Breast epithelium (tissue), 4 donors: Measurements from ENCODE around the gene CNOT8. TPM values are rescaled to one million over a fixed set of nuclear protein-coding genes. Genes with fewer than 3 reads are reported as not detected.
A peak's percentile ranks its signal among the peaks of the same experiment; 100 is the strongest.

Experiments used
- DNase-seq, 2 donors: peaks; one replicate each; pipeline ENCODE4 v3.0.0-alpha.2; 2019; ENCODE audit warnings: low spot score in 2 of 2
- H3K27ac ChIP-seq, 2 donors: fragments of 200-600 bp; sonication (generic) in 1 of 2; one replicate each; pipeline ENCODE4 v1.5.1; 2016 to 2019; ENCODE audit warnings: mild to moderate bottlenecking in 1 of 2
- H3K27me3 ChIP-seq, 2 donors: fragments of 200-600 bp; sonication (generic) in 1 of 2; one replicate each; pipeline versions ENCODE4 v1.5.1 to v1.6.0; 2017 to 2019; ENCODE audit warnings: control low read depth in 1 of 2, mild to moderate bottlenecking in 1 of 2
- H3K36me3 ChIP-seq: fragments of 200-600 bp; one replicate; pipeline ENCODE4 v1.5.1; 2019
- H3K4me1 ChIP-seq, 2 donors: fragments of 200-600 bp; sonication (generic); one replicate each; pipeline ENCODE4 v1.5.1; 2016 to 2019; ENCODE audit warnings: control low read depth in 1 of 2
- H3K4me3 ChIP-seq, 3 donors: fragments of 200-600 bp; sonication (generic); 1 replicate in 2 of 3; 2 replicates in 1 of 3; pipeline ENCODE4 v1.5.1; 2016 to 2019; ENCODE audit warnings: mild to moderate bottlenecking in 3 of 3, moderate library complexity in 2 of 3
- H3K9me3 ChIP-seq, 2 donors: fragments of 200-600 bp; sonication (generic) in 1 of 2; one replicate each; pipeline ENCODE4 v1.5.1; 2016 to 2019; ENCODE audit warnings: control low read depth in 1 of 2
- CTCF ChIP-seq, 3 donors: fragments of 450-650 bp; IDR thresholded peaks; one replicate each; pipeline ENCODE4 v1.5.1; 2016 to 2017; ENCODE audit warnings: antibody characterized with exemption in 3 of 3, mild to moderate bottlenecking in 3 of 3, moderate library complexity in 3 of 3
- POLR2A ChIP-seq: fragments of 450-650 bp; IDR thresholded peaks from one replicate; pipeline ENCODE4 v1.6.1; 2016; ENCODE audit warnings: antibody characterized with exemption, mild to moderate bottlenecking, moderate library complexity
- POLR2AphosphoS5 ChIP-seq, 3 donors: sonication (generic); formaldehyde crosslinking; IDR thresholded peaks; one replicate each; pipeline ENCODE4 v1.6.1; 2017; ENCODE audit warnings: antibody characterized with exemption in 3 of 3
- intact Hi-C: fragments of 100-400 bp; cut with DNase I; formaldehyde crosslinking; loops from one replicate; pipeline ENCODE4 v1.15.1; 2023; ENCODE audit warnings: low total_unique reads
- total RNA-seq, 3 donors: library from RNA; depleted of rRNA; stranded (reverse); fragments of >200 nt; gene quantifications; one replicate each; pipeline ENCODE4 v1.1.0, GENCODE V29; 2016

The CNOT8 gene
- total RNA-seq, 3 donors from 2014 or later = 78.7 to 180 (median 84.7) TPM

- peak overlapping the region; percentile 78 to 81 (median 80) for H3K4me3 ChIP-seq
- no peaks in the 10 kb centered on the region for H3K36me3 ChIP-seq
- H3K27ac ChIP-seq = peak overlapping the region; percentile 98 to 99
- DNase-seq = no peak
- no peaks in the 10 kb centered on the region for H3K9me3 ChIP-seq
- no peak for TF ChIP-seq POLR2AphosphoS5 (IDR thresholded peaks at IDR 0.05)
- TF ChIP-seq POLR2A = no peak
- H3K4me1 ChIP-seq = peaks cover 0 to 5% of the 10 kb centered on the region in 2 donors
- intact Hi-C loops = no loop called here
- no peaks in the 10 kb centered on the region for H3K27me3 ChIP-seq
Measured at GRCh38 chr5:154860123-154860522, 1.7 kb downstream of the CNOT8 start.

DNA sequence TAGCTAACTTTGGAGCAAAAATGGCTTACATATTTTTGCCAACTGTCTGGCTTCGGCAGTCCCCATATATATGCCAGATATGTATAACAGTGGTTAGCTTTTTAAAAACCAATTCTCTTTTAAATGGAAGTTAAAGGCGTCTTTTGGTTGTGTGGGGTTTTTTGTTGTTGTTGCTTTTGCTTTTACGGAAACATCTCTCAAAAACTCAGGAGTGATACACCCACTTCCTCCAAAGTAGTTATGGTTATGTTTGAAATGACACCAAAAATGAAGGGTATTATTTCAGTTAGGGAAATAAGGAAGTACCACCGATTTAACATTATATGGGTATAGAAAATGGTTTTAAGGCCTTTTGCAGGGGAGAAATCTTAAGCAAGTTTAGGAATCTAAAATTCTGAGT lies 2.3 kb downstream of the CNOT8 start:
- no peaks in the 10 kb centered on the region for H3K9me3 ChIP-seq
- H3K36me3 ChIP-seq = no peaks in the 10 kb centered on the region
- TF ChIP-seq POLR2AphosphoS5 (IDR thresholded peaks at IDR 0.05) = no peak
- no peak for TF ChIP-seq CTCF (IDR thresholded peaks at IDR 0.05)
- TF ChIP-seq POLR2A = no peak
- H3K4me3 ChIP-seq = peak overlapping the region; percentile 78 to 81 (median 80)
- no peaks in the 10 kb centered on the region for H3K27me3 ChIP-seq
- no peak overlapping the region for H3K27ac ChIP-seq
- intact Hi-C loops = no loop called here
- peaks cover 0 to 5% of the 10 kb centered on the region in 2 donors for H3K4me1 ChIP-seq
- no peak for DNase-seq

GRCh38 chr5:154861946-154862345 lies 3.5 kb downstream of the CNOT8 start:
- intact Hi-C loops = no loop called here
- Histone ChIP-seq H3K36me3 (no peaks in the 10 kb centered on the region), H3K27me3 (no peaks in the 10 kb centered on the region), H3K4me3 (peak overlapping the region in 1 of 3 donors; percentile 81), H3K9me3 (no peaks in the 10 kb centered on the region), H3K27ac (no peak overlapping the region), H3K4me1 (peaks cover 0 to 5% of the 10 kb centered on the region in 2 donors)
- TF ChIP-seq POLR2A (no peak), CTCF (IDR thresholded peaks at IDR 0.05) (no peak), POLR2AphosphoS5 (IDR thresholded peaks at IDR 0.05) (no peak)
- no peak for DNase-seq

GRCh38 chr5:154862766-154863165 lies 4.3 kb downstream of the CNOT8 start:
- TF ChIP-seq POLR2A (no peak), POLR2AphosphoS5 (IDR thresholded peaks at IDR 0.05) (no peak), CTCF (IDR thresholded peaks at IDR 0.05) (no peak)
- no peaks in the 10 kb centered on the region for H3K27me3 ChIP-seq
- intact Hi-C loops = no loop called here
- no peak for DNase-seq
- H3K4me3 ChIP-seq = peak overlapping the region in 1 of 3 donors; percentile 2
- no peak overlapping the region for H3K27ac ChIP-seq
- H3K4me1 ChIP-seq = peaks cover 0 to 5% of the 10 kb centered on the region in 2 donors
- no peaks in the 10 kb centered on the region for H3K9me3 ChIP-seq
- no peaks in the 10 kb centered on the region for H3K36me3 ChIP-seq

GRCh38 chr5:154863291-154864080 lies 5.1 kb downstream of the CNOT8 start:
- no peaks in the 10 kb centered on the region for H3K36me3 ChIP-seq
- H3K27me3 ChIP-seq = no peaks in the 10 kb centered on the region
- no peaks in the 10 kb centered on the region for H3K9me3 ChIP-seq
- no peak overlapping the region for H3K27ac ChIP-seq
- DNase-seq = no peak
- H3K4me3 ChIP-seq = peak overlapping the region in 1 of 3 donors; percentile 2
- peaks cover 1 to 5% of the 10 kb centered on the region in 2 donors for H3K4me1 ChIP-seq
- TF ChIP-seq POLR2A (no peak), POLR2AphosphoS5 (IDR thresholded peaks at IDR 0.05) (no peak), CTCF (IDR thresholded peaks at IDR 0.05) (no peak)
- intact Hi-C loops = no loop called here
